ENCODE results near the gene MTCL1. TPM values are rescaled to one million over a fixed set of nuclear protein-coding genes. Genes with fewer than 3 reads are reported as not detected.

MTCL1 gene
- total RNA-seq, 2 donors from 2014 or later: 15.3 to 27.7 TPM

DNA sequence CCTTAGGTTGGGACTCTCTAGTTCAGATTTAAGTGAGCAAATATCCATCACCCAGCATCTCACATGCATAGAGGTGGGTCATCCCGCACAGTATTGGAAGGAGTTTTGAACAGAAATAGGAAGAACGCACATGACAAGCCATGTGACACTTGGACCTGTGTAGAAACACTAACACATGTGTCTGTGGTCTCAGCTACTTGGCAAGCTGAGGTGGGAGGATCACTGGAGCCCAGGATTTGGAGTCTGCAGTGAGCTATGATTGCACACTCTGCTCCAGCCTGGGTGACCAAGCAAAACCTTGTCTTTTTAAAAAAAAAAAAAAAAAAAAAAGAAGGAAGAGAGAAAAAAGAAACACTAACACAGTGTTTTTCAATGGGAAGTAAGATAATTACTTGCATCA is 5.4 kb upstream of the MTCL1 start:
- ATAC-seq: no peak
- intact Hi-C loops (cut with DNase I): no loop called here
- WGBS, 2 donors: 53 to 64% methylated on average over 2 of the region's 2 CpGs
- H3K4me1 ChIP-seq: peaks cover 18% of the 10 kb centered on the region
- H3K27ac ChIP-seq: no peak overlapping the region
- H3K4me3 ChIP-seq: no peak overlapping the region
- TF ChIP-seq, protein P1, sequence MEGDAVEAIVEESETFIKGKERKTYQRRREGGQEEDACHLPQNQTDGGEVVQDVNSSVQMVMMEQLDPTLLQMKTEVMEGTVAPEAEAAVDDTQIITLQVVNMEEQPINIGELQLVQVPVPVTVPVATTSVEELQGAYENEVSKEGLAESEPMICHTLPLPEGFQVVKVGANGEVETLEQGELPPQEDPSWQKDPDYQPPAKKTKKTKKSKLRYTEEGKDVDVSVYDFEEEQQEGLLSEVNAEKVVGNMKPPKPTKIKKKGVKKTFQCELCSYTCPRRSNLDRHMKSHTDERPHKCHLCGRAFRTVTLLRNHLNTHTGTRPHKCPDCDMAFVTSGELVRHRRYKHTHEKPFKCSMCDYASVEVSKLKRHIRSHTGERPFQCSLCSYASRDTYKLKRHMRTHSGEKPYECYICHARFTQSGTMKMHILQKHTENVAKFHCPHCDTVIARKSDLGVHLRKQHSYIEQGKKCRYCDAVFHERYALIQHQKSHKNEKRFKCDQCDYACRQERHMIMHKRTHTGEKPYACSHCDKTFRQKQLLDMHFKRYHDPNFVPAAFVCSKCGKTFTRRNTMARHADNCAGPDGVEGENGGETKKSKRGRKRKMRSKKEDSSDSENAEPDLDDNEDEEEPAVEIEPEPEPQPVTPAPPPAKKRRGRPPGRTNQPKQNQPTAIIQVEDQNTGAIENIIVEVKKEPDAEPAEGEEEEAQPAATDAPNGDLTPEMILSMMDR (IDR thresholded peaks at IDR 0.05): no peak
- no peak for TF ChIP-seq POLR2A (IDR thresholded peaks at IDR 0.05)
- DNase-seq: no peak
- no peaks in the 10 kb centered on the region for H3K27me3 ChIP-seq
- H3K36me3 ChIP-seq (replicated peaks in 1 of 2; ENCODE audit: insufficient read depth in 1 of 2, low read depth in 2 of 2): no peaks in the 10 kb centered on the region
- H3K9me3 ChIP-seq: no peaks in the 10 kb centered on the region

DNA sequence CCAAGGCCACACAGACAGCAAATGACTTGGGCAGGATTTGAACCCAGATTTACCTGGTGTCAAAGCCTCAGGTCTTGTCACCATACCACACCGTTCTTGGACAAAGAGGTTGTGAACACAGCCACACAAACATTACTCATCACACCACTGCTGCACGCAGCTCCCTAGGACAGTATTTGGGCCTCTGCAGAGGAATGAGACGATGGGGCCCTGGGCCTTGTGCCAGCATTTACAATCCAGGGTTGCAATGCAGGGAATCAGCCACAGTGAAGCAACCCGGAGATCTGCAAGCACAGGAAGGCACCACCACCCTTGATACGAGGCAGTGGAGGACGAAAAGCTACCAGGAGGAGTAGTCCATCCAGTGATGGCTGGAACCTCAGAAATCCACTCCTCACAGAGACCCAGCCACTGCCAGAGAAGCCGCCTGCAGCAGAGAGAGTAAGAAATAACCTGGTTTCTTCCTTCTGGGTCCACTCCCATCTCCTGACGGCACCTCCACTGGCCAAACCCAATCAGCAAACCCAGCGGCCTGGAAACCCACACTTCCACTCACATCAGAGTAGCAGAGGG is 3.7 kb upstream of the MTCL1 start:
- Histone ChIP-seq H3K27me3 (no peaks in the 10 kb centered on the region), H3K27ac (no peak overlapping the region), H3K4me1 (peaks cover 25% of the 10 kb centered on the region), H3K36me3 (replicated peaks in 1 of 2; ENCODE audit: insufficient read depth in 1 of 2, low read depth in 2 of 2) (no peaks in the 10 kb centered on the region), H3K4me3 (no peak overlapping the region), H3K9me3 (no peaks in the 10 kb centered on the region)
- DNase-seq: no peak
- WGBS, 2 donors: 70 to 71% methylated on average over 5 to 9 of the region's 9 CpGs
- TF ChIP-seq POLR2A (IDR thresholded peaks at IDR 0.05): no peak
- TF ChIP-seq, protein P1 (IDR thresholded peaks at IDR 0.05): no peak
- intact Hi-C loops (cut with DNase I): no loop called here
- no peak for ATAC-seq

DNA sequence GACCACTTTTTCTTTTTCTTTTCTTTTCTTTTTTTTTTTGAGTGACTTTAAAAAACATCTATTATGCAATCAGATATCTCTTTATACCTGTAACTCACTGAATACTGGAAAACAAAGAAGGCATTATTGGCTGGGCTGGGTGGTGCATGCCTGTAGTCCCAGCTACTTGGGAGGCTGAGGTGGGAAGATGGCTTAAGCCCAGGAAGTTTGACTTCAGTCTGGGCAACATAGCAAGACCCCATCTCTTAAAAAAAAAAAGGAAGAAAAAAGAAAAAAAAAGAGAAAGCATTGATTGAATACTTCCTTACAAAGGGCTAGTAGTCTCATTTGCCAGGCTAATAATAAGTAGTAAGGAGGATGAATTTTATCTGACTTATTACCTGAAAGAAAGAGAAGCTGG is 2.7 kb upstream of the MTCL1 start:
- Histone ChIP-seq H3K27ac (peak overlapping the region in 1 of 4 donors; percentile 84), H3K4me1 (peaks cover 35% of the 10 kb centered on the region), H3K9me3 (no peaks in the 10 kb centered on the region), H3K27me3 (no peaks in the 10 kb centered on the region), H3K36me3 (replicated peaks in 1 of 2; ENCODE audit: insufficient read depth in 1 of 2, low read depth in 2 of 2) (no peaks in the 10 kb centered on the region), H3K4me3 (no peak overlapping the region)
- intact Hi-C loops (cut with DNase I): no loop called here
- ATAC-seq (no peak), DNase-seq (no peak)
- no peak for TF ChIP-seq POLR2A (IDR thresholded peaks at IDR 0.05)
- TF ChIP-seq, protein P1 (IDR thresholded peaks at IDR 0.05): no peak

DNA sequence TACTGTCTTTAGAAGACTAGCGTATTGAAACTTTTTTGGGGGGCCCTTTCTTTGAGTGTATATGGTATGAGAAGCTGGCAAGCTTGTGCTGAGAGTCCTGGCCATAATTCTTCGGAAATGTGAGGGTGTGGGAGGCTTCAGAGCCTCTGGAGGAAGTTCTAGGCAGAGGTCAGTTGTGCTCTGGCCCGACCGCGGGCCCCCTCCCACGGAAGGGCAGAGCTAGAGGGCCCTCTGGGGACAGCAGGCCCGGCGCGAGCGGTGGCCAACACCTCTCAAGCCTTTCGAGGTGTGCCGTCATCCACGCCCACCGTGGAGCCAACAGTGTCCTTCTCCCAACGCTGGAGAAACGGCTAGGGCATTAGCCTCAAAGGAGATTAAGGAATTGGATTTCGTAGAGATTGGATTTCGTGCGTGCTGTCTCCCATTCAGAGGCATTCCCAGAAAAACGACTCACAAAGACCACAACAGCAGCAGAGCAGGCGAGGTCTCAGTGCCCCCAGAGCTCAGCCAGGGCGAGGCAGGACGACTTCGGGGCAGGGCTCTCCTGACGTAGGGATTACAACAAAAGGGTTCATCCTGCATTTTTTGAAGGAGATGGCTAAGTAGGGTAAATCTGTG is 2.2 kb upstream of the MTCL1 start:
- Histone ChIP-seq H3K27me3 (no peaks in the 10 kb centered on the region), H3K9me3 (no peaks in the 10 kb centered on the region), H3K27ac (peak overlapping the region in 3 of 4 donors; percentile 84 to 91 (median 84)), H3K4me3 (no peak overlapping the region), H3K4me1 (peaks cover 37% of the 10 kb centered on the region), H3K36me3 (replicated peaks in 1 of 2; ENCODE audit: insufficient read depth in 1 of 2, low read depth in 2 of 2) (no peaks in the 10 kb centered on the region)
- intact Hi-C loops (cut with DNase I): no loop called here
- no peak for DNase-seq
- WGBS, 2 donors: 58 to 70% methylated on average over 25 of the region's 25 CpGs
- ATAC-seq: no peak
- TF ChIP-seq, protein P1 (IDR thresholded peaks at IDR 0.05): no peak
- TF ChIP-seq POLR2A (IDR thresholded peaks at IDR 0.05): no peak

DNA sequence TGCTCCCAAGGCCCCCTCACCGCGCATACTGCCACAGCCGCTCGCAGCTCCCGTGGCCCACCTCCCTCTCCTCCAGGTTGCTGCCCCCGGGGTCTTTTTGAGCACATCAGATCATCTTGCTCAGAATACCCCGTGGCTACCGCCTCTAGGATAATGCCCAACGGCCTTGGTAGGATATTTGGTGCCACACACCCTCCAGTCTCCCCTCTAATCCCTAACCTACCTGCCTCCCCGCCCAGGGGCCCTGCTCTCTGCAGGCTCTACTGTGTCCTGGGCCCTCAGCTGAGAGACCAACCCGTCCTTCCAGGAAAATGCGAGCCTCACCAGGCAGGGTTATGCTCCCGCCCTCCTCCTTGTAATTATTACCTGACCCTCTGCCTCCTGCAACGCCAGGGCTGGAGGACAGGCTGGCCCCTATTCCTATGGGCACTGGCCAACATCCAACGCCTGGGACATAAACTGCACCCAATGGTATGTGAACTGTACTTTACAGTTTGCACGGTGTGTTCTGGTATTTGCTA is 1.5 kb upstream of the MTCL1 start:
- 46 to 54% methylated on average over 16 of the region's 16 CpGs for WGBS, 2 donors
- no peaks in the 10 kb centered on the region for H3K9me3 ChIP-seq
- ATAC-seq (peak; percentile 2), DNase-seq (peak; percentile 16 to 39 (median 32))
- no peaks in the 10 kb centered on the region for H3K36me3 ChIP-seq (replicated peaks in 1 of 2; ENCODE audit: insufficient read depth in 1 of 2, low read depth in 2 of 2)
- no peaks in the 10 kb centered on the region for H3K27me3 ChIP-seq
- H3K4me3 ChIP-seq: no peak overlapping the region
- TF ChIP-seq POLR2A (IDR thresholded peaks at IDR 0.05): no peak
- TF ChIP-seq, protein P1 (IDR thresholded peaks at IDR 0.05): no peak
- intact Hi-C loops (cut with DNase I): no loop called here
- H3K4me1 ChIP-seq: peaks cover 37% of the 10 kb centered on the region
- peak overlapping the region; percentile 80 to 91 (median 84) for H3K27ac ChIP-seq
